Gastrocnemius medialis (tissue), 4 donors: Measurements from ENCODE around the gene GALNTL6.

Experiments used
- POLR2A ChIP-seq, 2 donors: fragments of 450-650 bp; IDR thresholded peaks; one replicate each; pipeline ENCODE4 v1.6.1; 2017; ENCODE audit warnings: antibody characterized with exemption in 2 of 2, mild to moderate bottlenecking in 2 of 2, moderate library complexity in 2 of 2
- TF ChIP-seq, protein P1 (sequence below), 5 experiments: fragments of 450-650 bp in 3 of 5; fragments of 200-600 bp in 2 of 5; sonication (generic) in 2 of 5; IDR thresholded peaks in 4 of 5; conservative IDR thresholded peaks in 1 of 5; 1 replicate in 4 of 5; 2 replicates in 1 of 5; pipeline ENCODE4 v1.5.1; 2016 to 2019; ENCODE audit warnings: antibody characterized with exemption in 5 of 5, mild to moderate bottlenecking in 3 of 5, moderate library complexity in 3 of 5

DNA sequence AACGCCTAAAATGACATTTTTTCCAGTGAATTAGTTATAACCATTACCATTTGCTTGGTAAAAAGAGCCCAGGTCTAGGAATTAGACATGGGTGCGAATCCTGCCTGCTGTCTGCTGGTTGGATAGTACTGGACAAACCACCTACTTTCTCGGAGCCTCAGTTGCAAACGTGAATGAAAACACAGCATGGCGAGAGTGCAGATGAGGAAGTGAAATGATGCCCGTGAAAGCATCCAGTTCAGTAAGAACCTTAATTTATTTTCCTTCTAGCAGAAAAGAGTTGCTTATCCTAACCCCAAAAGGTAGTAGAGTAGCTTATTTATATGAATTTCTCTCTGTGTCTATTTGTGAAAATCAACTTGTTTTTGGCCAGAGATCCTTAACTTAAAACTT lies 1184.0 kb downstream of the GALNTL6 start:
- TF ChIP-seq, protein P1, sequence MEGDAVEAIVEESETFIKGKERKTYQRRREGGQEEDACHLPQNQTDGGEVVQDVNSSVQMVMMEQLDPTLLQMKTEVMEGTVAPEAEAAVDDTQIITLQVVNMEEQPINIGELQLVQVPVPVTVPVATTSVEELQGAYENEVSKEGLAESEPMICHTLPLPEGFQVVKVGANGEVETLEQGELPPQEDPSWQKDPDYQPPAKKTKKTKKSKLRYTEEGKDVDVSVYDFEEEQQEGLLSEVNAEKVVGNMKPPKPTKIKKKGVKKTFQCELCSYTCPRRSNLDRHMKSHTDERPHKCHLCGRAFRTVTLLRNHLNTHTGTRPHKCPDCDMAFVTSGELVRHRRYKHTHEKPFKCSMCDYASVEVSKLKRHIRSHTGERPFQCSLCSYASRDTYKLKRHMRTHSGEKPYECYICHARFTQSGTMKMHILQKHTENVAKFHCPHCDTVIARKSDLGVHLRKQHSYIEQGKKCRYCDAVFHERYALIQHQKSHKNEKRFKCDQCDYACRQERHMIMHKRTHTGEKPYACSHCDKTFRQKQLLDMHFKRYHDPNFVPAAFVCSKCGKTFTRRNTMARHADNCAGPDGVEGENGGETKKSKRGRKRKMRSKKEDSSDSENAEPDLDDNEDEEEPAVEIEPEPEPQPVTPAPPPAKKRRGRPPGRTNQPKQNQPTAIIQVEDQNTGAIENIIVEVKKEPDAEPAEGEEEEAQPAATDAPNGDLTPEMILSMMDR (IDR thresholded peaks at IDR 0.05 in 4 of 5, conservative IDR thresholded peaks at IDR 0.05 in 1 of 5): no peak
- no peak for TF ChIP-seq POLR2A (IDR thresholded peaks at IDR 0.05)
